Measurements from ENCODE around the gene ZNF316. TPM values are rescaled to one million over a fixed set of nuclear protein-coding genes. Genes with fewer than 3 reads are reported as not detected.
A peak's percentile ranks its signal among the peaks of the same experiment; 100 is the strongest.

The ZNF316 gene
- total RNA-seq = 10 to 100 TPM; 29.1 to 69.5 TPM

DNA sequence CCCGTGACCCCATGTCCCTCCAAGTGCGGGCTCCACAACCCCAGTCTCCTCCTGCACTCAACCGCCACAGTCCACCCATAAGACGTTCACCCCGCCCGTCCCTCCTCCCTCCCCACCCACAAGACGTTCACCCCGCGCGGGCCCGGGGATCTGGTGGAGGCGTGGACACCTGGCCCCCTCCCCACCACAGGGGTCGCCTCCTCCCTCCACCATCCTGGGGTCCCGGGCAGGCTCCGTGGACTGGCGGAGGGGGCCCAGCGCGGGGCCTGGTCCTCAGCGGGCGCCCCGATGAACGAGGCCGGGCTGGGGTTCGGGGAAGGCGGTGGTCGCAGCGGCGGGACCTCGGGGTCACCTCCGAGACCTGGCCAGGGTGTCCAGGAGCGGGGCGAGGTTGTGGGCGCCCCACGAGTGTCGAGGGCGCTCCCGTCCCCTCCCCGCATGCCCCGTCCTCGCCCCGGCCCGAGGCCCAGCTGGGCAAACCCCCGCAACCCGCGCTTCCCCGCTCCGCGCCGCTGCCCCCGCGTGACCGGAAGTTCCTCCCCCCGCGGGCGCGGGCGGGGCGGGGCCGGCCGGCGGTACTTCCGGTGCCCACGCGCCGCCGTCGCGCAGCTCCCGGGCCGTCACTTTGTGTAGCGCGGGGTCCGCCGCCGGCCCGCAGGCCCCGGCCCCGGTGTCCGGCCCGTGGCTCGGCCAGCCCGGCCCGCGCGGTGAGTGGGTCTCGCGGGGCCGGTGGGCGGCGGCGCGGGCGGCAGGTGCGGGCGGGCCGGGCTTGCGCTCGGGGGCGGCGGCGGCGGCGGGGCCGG, at the start of gene ZNF316:
ZNF316 (plus strand) TSS at position 578 of the 803 bp plus-strand sequence. CDS start 5,092 bp downstream, outside the sequence.
- ATAC-seq = peak; percentile 79
- Histone ChIP-seq H3K36me3 (replicated peaks in 1 of 2; ENCODE audit: insufficient read depth in 1 of 2, low read depth in 2 of 2) (no peaks in the 10 kb centered on the region), H3K27me3 (no peaks in the 10 kb centered on the region), H3K4me3 (peak within 1 kb of the TSS; percentile 90 to 96), H3K27ac (peak within 1 kb of the TSS; percentile 63 to 73 (median 70)), H3K9me3 (no peaks in the 10 kb centered on the region), H3K4me1 (peaks cover 21% of the 10 kb centered on the region)
- peak; percentile 42 to 65 (median 58) for DNase-seq
- intact Hi-C loops (cut with DNase I) = no loop called here
- WGBS, 2 donors = 0 to 6% methylated on average over 12 to 76 of the region's 104 CpGs
- peak; percentile 15 to 59 (median 39) for TF ChIP-seq POLR2A (IDR thresholded peaks at IDR 0.05)
- TF ChIP-seq, protein P1, sequence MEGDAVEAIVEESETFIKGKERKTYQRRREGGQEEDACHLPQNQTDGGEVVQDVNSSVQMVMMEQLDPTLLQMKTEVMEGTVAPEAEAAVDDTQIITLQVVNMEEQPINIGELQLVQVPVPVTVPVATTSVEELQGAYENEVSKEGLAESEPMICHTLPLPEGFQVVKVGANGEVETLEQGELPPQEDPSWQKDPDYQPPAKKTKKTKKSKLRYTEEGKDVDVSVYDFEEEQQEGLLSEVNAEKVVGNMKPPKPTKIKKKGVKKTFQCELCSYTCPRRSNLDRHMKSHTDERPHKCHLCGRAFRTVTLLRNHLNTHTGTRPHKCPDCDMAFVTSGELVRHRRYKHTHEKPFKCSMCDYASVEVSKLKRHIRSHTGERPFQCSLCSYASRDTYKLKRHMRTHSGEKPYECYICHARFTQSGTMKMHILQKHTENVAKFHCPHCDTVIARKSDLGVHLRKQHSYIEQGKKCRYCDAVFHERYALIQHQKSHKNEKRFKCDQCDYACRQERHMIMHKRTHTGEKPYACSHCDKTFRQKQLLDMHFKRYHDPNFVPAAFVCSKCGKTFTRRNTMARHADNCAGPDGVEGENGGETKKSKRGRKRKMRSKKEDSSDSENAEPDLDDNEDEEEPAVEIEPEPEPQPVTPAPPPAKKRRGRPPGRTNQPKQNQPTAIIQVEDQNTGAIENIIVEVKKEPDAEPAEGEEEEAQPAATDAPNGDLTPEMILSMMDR (IDR thresholded peaks at IDR 0.05) = no peak

DNA sequence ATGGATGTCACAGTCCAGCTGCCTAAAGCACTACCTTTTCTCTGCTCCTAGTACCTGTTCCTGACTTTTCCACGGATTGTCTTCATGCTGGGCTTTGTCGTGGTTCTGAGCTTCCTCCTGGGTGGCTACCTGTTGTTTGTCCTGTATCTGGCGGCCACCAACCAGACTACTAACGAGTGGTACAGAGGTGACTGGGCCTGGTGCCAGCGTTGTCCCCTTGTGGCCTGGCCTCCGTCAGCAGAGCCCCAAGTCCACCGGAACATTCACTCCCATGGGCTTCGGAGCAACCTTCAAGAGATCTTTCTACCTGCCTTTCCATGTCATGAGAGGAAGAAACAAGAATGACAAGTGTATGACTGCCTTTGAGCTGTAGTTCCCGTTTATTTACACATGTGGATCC, 48.6 kb upstream of the ZNF316 start:
- WGBS, 2 donors = 73 to 87% methylated on average over 9 of the region's 9 CpGs
- TF ChIP-seq, protein P1 (IDR thresholded peaks at IDR 0.05) = no peak
- no peak for TF ChIP-seq POLR2A (IDR thresholded peaks at IDR 0.05)
- Histone ChIP-seq H3K4me1 (peaks cover 19% of the 10 kb centered on the region), H3K27me3 (no peaks in the 10 kb centered on the region), H3K36me3 (replicated peaks in 1 of 2; ENCODE audit: insufficient read depth in 1 of 2, low read depth in 2 of 2) (peaks cover 0 to 8% of the 10 kb centered on the region in 2 donors), H3K4me3 (no peak overlapping the region), H3K27ac (no peak overlapping the region), H3K9me3 (no peaks in the 10 kb centered on the region)
- peak in 3 of 4 donors; percentile 10 to 20 (median 17) for DNase-seq
- intact Hi-C loops (cut with DNase I) = no loop called here
- ATAC-seq = no peak

DNA sequence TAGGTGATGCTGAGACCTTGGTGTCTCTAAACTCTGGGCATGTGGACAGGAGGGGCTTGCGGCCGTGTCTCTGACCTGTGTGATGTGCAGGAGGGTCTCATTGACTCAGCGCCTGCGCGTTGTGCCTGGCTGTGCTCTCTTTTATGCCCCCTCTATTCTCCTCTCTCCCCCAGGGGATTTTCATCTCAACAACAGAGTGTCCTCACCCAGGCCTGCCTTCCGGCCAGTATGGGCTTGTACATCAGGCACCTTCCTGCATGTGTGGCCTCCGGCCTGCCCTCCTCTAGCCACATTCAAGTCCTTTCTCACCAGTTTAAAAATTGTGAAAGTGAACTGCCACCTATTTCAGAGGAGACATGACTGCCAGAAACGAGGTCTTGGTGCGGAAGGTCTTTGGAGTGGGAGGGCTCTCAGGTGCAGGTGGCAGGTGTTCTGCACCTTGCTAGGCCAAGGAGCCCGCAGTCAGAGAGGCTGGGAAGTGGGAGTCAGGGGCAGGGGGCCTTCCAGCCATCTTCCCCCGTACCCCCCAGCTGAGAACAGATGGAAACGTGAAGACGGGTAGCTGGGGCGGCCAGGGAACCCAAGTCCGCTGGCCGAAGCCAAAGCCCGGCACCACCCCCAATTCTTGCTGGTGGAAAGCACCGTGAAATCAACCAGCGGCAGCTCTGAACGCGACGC, 47.8 kb upstream of the ZNF316 start:
- DNase-seq = no peak
- no peak for ATAC-seq
- Histone ChIP-seq H3K4me3 (no peak overlapping the region), H3K27ac (peak overlapping the region in 3 of 4 donors; percentile 17 to 88 (median 84)), H3K9me3 (no peaks in the 10 kb centered on the region), H3K36me3 (replicated peaks in 1 of 2; ENCODE audit: insufficient read depth in 1 of 2, low read depth in 2 of 2) (peaks cover 3 to 9% of the 10 kb centered on the region in 2 donors), H3K4me1 (peaks cover 19% of the 10 kb centered on the region), H3K27me3 (no peaks in the 10 kb centered on the region)
- TF ChIP-seq POLR2A (IDR thresholded peaks at IDR 0.05) = no peak
- TF ChIP-seq, protein P1 (IDR thresholded peaks at IDR 0.05) = peak in 1 of 7 experiments; percentile 9
- 39 to 59% methylated on average over 14 to 22 of the region's 22 CpGs for WGBS, 2 donors
- intact Hi-C loops (cut with DNase I) = no loop called here

DNA sequence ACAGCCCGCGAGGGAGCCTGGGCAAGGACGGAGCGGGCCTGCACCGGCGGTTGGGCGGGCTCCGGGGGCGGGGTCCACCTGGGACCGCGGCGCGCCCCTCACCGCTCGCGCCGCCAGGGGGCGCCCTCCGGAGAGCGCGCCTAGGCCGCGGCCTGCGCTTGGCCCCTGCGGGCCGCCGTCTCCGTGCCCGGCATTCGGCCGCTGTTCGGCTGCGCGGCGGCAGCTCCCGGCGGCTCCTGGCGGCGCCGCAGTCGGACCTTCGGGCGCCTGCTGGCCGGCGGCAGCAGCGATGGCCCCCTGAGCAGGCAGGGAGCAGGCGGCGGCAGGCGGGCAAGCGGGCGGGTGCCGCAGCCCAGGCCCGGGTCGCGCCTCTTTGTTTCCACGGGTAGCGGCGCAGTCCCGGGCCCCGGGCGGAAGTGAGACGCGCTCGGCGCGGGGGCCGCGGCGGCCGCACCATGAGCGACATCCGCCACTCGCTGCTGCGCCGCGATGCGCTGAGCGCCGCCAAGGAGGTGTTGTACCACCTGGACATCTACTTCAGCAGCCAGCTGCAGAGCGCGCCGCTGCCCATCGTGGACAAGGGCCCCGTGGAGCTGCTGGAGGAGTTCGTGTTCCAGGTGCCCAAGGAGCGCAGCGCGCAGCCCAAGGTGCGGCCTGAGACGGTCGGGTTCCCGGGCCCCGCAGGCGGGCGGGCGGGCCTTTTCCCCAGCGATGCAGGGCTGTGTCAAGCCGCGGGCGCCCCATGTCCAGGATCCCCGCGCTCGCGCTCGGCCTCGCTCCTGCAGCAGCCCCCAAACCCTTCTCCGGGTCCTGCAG, 47.1 kb upstream of the ZNF316 start, which contains the start of gene INTS15:
INTS15 (plus strand) TSS at position 193 of the 816 bp plus-strand sequence; CDS start at position 456, 263 bp downstream.
- Histone ChIP-seq H3K27ac (peak within 1 kb of the TSS; percentile 73 to 88 (median 82)), H3K9me3 (no peaks in the 10 kb centered on the region), H3K27me3 (no peaks in the 10 kb centered on the region), H3K4me1 (peaks cover 19% of the 10 kb centered on the region), H3K36me3 (replicated peaks in 1 of 2; ENCODE audit: insufficient read depth in 1 of 2, low read depth in 2 of 2) (peaks cover 5 to 11% of the 10 kb centered on the region in 2 donors), H3K4me3 (peak within 1 kb of the TSS; percentile 26 to 93)
- TF ChIP-seq POLR2A (IDR thresholded peaks at IDR 0.05) = peak in 2 of 3 donors; percentile 31 to 64
- TF ChIP-seq, protein P1 (IDR thresholded peaks at IDR 0.05) = peak; percentile 12 to 99 (median 94)
- DNase-seq = peak; percentile 75 to 85 (median 82)
- intact Hi-C loops (cut with DNase I) = no loop called here
- 0% methylated on average over 4 to 75 of the region's 107 CpGs for WGBS, 2 donors
- peak; percentile 97 for ATAC-seq

All from body of pancreas (tissue), 4 donors.